ENCODE data around the gene FXYD6.

GRCh38 chr11:117892651-117893050 lies 16.2 kb upstream of the FXYD6 start:
- no peak for TF ChIP-seq CTCF (conservative IDR thresholded peaks at IDR 0.05; ENCODE audit: low read length)
- no peak for TF ChIP-seq EZH2phosphoT487 (IDR thresholded peaks at IDR 0.05; ENCODE audit: borderline replicate concordance, low read depth, low read length)

Data from OCI-LY7 (cell line).